Neutrophil (primary cell): Measurements from ENCODE around the gene SLC25A6.
"Not testable (repeated sequence)": the region's sequence is repeated elsewhere in the genome, so short reads cannot be mapped to it uniquely, and the experiment has no call there.

ENCODE experiments used
- H3K27ac ChIP-seq: fragments of 200-600 bp; sonication (generic); 2 replicates; pipeline ENCODE4 v1.5.1; 2016; ENCODE audit warnings: mild to moderate bottlenecking, moderate library complexity
- H3K27me3 ChIP-seq: fragments of 200-600 bp; sonication (generic); 2 replicates; pipeline ENCODE4 v1.6.0; 2016; ENCODE audit warnings: mild to moderate bottlenecking
- H3K36me3 ChIP-seq: fragments of 200-600 bp; sonication (generic); 2 replicates; pipeline ENCODE4 v1.5.1; 2017
- H3K4me1 ChIP-seq, 2 experiments: fragments of 200-600 bp in 1 of 2; sonication (generic) in 1 of 2; 1 replicate in 1 of 2; 2 replicates in 1 of 2; pipeline versions ENCODE4 v1.5.1 to v1.6.1; 2013 to 2016; ENCODE audit warnings: low read depth in 1 of 2, low read length in 1 of 2, mild to moderate bottlenecking in 1 of 2, moderate library complexity in 1 of 2; ENCODE audit not compliant: control insufficient read depth in 1 of 2, insufficient read depth in 1 of 2
- H3K4me3 ChIP-seq, 2 experiments: fragments of 200-600 bp in 1 of 2; sonication (generic) in 1 of 2; 1 replicate in 1 of 2; 2 replicates in 1 of 2; pipeline ENCODE4 v1.5.1; 2013 to 2016; ENCODE audit warnings: low read depth in 1 of 2, low read length in 1 of 2, mild to moderate bottlenecking in 1 of 2, moderate library complexity in 1 of 2
- H3K9me3 ChIP-seq: fragments of 200-600 bp; sonication (generic); 2 replicates; pipeline ENCODE4 v1.5.1; 2016
- TF ChIP-seq, protein P1 (sequence below): fragments of 200-600 bp; sonication (generic); IDR thresholded peaks from 2 replicates; pipeline ENCODE4 v1.5.1; 2016; ENCODE audit warnings: antibody characterized with exemption

Gene SLC25A6

DNA sequence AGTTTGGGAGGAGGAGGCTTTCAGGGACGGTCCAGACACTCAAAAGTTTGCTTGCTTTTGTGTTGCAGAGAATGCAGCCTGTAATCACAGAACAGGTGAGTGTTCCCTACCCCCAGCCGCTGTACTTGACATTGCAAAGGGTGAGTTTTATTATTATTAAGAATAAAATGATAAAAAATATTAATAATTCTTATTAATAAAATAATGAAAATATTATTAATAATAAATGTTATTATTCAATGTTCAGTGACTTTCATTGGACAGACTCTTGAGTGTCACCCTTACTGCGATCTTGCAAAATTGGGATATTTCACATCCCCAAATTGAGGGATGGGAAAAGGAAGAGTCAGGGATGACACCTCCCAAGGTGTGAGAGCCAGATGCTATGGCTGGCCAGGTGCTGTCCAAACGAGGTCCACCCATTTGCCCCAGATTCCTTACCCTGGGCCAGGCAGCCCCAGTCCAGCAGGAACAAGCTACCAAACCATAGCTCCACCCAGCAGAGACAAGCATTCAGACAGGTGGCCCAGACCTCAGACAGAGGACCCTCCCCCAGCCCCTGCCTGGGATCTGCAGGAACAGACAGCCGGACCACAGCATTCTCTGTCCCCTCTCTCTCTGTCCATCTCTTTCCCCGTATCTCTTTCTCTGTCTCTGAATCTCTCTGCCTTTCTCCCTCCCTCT lies 33.0 kb downstream of the SLC25A6 start:
- peaks cover 8% of the 10 kb centered on the region for H3K36me3 ChIP-seq
- H3K4me3 ChIP-seq: no peak overlapping the region
- H3K4me1 ChIP-seq: no peaks in the 10 kb centered on the region
- TF ChIP-seq, protein P1, sequence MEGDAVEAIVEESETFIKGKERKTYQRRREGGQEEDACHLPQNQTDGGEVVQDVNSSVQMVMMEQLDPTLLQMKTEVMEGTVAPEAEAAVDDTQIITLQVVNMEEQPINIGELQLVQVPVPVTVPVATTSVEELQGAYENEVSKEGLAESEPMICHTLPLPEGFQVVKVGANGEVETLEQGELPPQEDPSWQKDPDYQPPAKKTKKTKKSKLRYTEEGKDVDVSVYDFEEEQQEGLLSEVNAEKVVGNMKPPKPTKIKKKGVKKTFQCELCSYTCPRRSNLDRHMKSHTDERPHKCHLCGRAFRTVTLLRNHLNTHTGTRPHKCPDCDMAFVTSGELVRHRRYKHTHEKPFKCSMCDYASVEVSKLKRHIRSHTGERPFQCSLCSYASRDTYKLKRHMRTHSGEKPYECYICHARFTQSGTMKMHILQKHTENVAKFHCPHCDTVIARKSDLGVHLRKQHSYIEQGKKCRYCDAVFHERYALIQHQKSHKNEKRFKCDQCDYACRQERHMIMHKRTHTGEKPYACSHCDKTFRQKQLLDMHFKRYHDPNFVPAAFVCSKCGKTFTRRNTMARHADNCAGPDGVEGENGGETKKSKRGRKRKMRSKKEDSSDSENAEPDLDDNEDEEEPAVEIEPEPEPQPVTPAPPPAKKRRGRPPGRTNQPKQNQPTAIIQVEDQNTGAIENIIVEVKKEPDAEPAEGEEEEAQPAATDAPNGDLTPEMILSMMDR: no peak
- H3K9me3 ChIP-seq: peaks cover 5% of the 10 kb centered on the region
- no peaks in the 10 kb centered on the region for H3K27me3 ChIP-seq
- H3K27ac ChIP-seq: no peak overlapping the region

DNA sequence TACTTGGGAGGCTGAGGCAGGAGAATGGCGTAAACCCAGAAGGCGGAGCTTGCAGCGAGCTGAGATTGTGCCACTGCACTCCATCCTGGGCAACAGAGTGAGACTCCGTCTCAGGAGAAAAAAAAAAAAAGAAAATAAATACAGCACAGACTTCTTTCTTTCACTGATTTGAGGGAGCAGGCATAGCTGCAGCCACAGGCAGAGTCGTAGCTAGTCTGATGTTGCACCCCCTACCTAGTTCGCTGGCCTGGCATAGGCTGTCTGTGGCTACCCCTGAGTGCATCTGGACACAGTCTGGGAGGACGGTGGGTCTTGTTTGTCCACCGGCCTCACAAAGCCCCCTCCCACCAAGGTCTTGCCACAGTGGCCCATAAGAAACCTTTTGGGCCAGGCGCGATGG lies 33.9 kb downstream of the SLC25A6 start:
- TF ChIP-seq, protein P1: no peak
- Histone ChIP-seq H3K4me1 (no peaks in the 10 kb centered on the region), H3K9me3 (peaks cover 5% of the 10 kb centered on the region), H3K27ac (no peak overlapping the region), H3K27me3 (no peaks in the 10 kb centered on the region), H3K36me3 (peaks cover 8% of the 10 kb centered on the region), H3K4me3 (no peak overlapping the region)

DNA sequence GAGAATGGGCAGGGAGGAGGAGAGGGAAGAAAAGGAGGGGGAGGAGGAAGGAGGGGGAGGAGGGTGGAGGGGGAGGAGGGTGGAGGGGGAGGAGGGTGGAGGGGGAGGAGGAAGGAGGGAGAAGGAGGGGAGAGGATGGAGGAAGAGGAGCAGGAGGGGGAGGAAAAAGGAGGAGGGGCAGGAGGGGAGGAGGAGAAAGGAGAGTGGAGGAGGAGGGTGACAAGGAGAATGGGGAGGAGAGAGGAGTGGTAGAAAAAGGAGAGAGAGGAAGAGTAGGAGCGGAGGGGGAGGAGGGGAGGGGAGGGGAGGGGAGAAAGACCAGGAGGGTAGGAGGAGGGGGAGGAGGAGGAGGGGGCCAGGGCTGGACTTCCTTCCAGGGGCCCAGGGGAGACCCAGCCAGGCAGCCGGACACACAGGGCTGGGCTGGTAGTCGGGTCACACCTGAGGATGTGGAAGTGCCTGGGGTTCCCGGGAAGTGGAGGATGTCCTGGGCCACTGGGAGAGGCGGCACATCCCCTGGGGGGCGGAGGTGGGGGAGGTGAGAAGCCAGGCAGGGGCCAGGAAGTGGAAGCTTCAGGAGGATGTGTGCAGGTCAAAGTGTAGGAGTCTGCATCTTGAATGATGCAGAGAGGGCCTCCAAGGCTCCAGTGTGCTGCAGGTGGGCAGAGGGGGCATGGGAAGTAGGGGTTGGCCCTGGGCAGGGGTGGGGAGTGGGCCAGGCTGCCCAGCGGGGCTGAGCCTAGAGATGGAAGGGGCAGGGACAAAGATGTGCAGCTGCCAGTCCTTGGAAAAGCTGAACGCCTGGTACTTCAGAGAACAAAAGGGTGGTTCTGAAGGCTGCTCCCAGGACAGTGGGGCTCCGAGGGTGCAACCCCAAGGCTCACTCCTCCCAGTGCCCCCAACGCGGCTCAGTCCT lies 36.5 kb downstream of the SLC25A6 start:
- peaks cover 5% of the 10 kb centered on the region for H3K9me3 ChIP-seq
- no peak overlapping the region for H3K4me3 ChIP-seq
- H3K27ac ChIP-seq: no peak overlapping the region
- H3K27me3 ChIP-seq: no peaks in the 10 kb centered on the region
- H3K36me3 ChIP-seq: peaks cover 8% of the 10 kb centered on the region
- no peaks in the 10 kb centered on the region for H3K4me1 ChIP-seq
- TF ChIP-seq, protein P1: no peak

DNA sequence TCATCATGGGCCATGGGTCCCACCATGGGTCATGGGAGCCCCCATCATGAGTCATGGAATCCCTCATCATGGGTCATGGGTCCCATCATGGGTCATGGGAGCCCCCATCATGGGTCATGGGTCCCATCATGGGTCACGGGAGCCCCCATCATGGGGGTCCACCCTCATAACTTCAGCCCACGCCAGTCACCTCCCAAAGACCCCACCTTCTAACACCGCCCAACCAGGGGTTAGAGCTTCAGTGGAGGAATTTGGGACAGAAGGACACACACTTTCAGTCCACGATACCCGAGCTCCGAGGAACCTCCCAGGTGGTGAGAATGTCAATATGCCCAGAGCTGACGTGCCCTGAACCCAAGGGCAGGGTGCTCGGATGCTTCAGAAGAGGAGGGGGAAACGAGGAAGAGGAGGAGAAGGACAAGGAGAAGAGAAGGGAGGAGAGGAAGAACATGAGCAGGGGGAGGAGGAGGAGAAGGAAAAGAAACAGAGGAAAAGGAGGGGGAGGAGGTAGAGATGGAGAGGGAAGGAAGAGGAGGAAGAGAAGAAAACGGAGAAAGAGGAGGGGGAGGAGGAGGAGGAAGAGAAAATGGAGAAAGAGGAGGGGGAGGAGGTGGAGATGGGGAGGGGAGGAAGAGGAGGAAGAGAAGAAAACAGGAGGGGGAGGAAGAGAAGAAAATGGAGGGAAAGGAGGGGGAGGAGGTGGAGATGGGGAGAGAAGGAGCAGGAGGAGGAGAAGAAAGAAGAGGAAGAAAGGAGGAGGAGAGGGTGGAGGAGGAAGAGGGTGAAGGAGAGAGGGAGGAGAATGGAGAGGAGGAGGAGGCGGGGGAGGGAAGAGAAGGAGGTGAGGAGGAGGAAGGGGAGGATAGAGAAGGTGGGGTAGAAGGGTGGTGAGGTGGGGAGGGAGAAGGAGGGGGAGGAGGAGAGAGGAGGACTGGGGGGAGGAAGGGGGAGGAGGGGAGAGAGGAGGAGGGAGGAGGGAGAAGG lies 37.6 kb downstream of the SLC25A6 start:
- Histone ChIP-seq H3K9me3 (peaks cover 5% of the 10 kb centered on the region), H3K4me3 (no peak overlapping the region), H3K4me1 (no peaks in the 10 kb centered on the region), H3K27me3 (no peaks in the 10 kb centered on the region), H3K36me3 (peaks cover 8% of the 10 kb centered on the region), H3K27ac (no peak overlapping the region)
- TF ChIP-seq, protein P1: no peak

DNA sequence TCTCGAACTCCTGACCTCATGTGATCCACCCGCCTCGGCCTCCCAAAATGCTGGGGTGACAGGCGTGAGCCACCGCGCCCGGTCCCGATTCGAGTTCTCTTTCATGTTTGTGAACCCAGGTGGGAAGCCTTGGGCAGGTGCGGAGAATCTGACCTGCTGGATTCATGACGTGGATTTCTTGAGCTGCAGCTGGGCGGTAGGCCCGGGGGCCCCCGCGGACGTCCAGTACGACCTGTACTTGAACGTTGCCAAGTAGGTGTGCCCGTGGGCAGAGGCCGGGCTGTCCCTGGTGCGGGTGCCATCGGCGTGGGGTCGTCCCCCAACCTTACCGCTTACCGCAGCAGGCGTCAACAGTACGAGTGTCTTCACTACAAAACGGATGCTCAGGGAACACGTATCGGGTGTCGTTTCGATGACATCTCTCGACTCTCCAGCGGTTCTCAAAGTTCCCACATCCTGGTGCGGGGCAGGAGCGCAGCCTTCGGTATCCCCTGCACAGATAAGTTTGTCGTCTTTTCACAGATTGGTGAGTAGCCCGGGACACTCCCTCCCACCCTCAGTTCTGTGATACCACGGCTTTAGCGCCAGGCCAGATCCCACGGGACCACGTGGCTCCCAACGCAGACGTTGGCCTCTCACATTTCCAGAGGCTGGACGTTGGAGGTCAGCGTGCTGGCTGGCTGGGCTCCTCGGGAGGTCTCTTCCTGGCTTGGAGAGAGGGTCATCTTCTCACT lies 39.8 kb downstream of the SLC25A6 start:
- no peak overlapping the region for H3K4me3 ChIP-seq
- H3K27me3 ChIP-seq: no peaks in the 10 kb centered on the region
- H3K4me1 ChIP-seq: no peaks in the 10 kb centered on the region
- H3K9me3 ChIP-seq: no peaks in the 10 kb centered on the region
- TF ChIP-seq, protein P1: no peak
- no peaks in the 10 kb centered on the region for H3K36me3 ChIP-seq
- H3K27ac ChIP-seq: no peak overlapping the region

DNA sequence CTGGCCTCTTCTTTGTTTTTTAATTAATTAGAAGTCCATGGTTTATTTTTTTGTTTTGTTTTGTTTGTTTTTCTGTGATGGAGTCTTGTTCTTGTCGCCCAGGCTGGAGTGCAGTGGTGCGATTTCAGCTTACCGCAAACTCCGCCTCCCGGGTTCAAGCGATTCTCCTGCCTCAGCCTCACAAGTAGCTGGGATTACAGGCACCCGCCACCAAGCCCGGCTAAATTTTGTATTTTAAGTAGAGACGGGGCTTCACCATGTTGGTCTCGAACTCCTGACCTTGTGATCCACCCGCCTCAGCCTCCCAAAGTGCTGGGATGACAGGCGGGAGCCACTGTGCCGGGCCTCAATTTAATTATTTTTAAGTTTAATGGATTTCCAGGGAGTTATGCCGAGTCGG lies 42.3 kb downstream of the SLC25A6 start:
- not testable (repeated sequence) for H3K27ac ChIP-seq, H3K4me3 ChIP-seq, H3K9me3 ChIP-seq, H3K27me3 ChIP-seq, H3K36me3 ChIP-seq, H3K4me1 ChIP-seq
